AG04449 (cell line): Measurements from ENCODE around the gene PAX7.
"Not testable (repeated sequence)": the region's sequence is repeated elsewhere in the genome, so short reads cannot be mapped to it uniquely, and the experiment has no call there.

Experiments
- CTCF ChIA-PET: fragments of 350-600 bp; formaldehyde crosslinking; extraction: SDS; loops from one replicate; lab custom pipeline; 2021; ENCODE audit warnings: antibody characterized with exemption; lab: Yijun Ruan, JAX
- POLR2A ChIA-PET: fragments of 400-600, 350-600 bp; formaldehyde crosslinking; extraction: SDS; loops from one replicate; lab custom pipeline; 2020; ENCODE audit warnings: antibody characterized with exemption, inconsistent platforms; lab: Yijun Ruan, JAX
- DNase-seq: peaks from one replicate; pipeline ENCODE4 v3.0.0-alpha.2; 2010; ENCODE audit warnings: low read depth, low spot score
- H3K4me3 ChIP-seq: 2 replicates; pipeline ENCODE4 v1.5.1; 2011; ENCODE audit warnings: low read depth, mild to moderate bottlenecking, control low read depth, low read length
- CTCF ChIP-seq: IDR thresholded peaks from one replicate; pipeline ENCODE4 v1.5.1; 2011; ENCODE audit warnings: mild to moderate bottlenecking, moderate library complexity, low read length, control low read depth, inconsistent platforms; ENCODE audit not compliant: insufficient read depth; ENCODE audit errors: missing control alignments

Gene PAX7

GRCh38 chr1:18752409-18752808 lies 121.8 kb downstream of the PAX7 start:
- ChIA-PET CTCF (no interaction called here), POLR2A (no interaction called here)
- DNase-seq = no peak

GRCh38 chr1:18760156-18760555 lies 129.5 kb downstream of the PAX7 start:
- no peak for DNase-seq
- POLR2A ChIA-PET = no interaction called here
- H3K4me3 ChIP-seq = no peak overlapping the region
- no peak for TF ChIP-seq CTCF
- CTCF ChIA-PET = no interaction called here

More at GRCh38 chr1:18752409-18752808, 121.8 kb downstream of the PAX7 start:
- TF ChIP-seq CTCF = no peak
- H3K4me3 ChIP-seq = no peak overlapping the region

- TF ChIP-seq CTCF = no peak
- CTCF ChIA-PET = no interaction called here
- H3K4me3 ChIP-seq = no peak overlapping the region
- DNase-seq = no peak
- POLR2A ChIA-PET = no interaction called here
These were observed 131.5 kb downstream of the PAX7 start for GRCh38 chr1:18761948-18762840.

GRCh38 chr1:18764362-18764761 lies 133.7 kb downstream of the PAX7 start:
- CTCF ChIA-PET = no interaction called here
- DNase-seq = no peak
- POLR2A ChIA-PET = no interaction called here
- TF ChIP-seq CTCF = no peak
- H3K4me3 ChIP-seq = no peak overlapping the region

DNA sequence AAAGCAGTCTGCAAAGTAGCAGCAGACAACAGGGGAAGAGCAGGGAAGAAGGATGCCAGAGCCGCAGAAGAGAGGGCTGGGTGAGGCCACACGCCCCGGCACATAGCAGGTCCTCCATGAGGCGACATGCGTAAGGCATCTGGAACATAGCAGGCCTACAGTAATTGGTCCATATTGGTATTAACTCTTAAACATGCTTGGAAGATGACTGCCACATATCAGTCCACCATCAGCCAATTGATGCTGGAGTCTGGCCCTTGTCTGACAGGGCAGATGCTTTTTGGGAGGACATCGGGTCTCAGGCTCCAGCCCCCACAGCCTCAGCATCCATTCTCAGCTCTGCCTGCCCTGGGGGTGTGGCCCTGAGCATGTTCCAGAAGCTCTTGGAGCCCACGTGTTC lies 135.1 kb downstream of the PAX7 start:
- H3K4me3 ChIP-seq = no peak overlapping the region
- no peak for DNase-seq
- ChIA-PET CTCF (no interaction called here), POLR2A (no interaction called here)
- TF ChIP-seq CTCF = no peak

- POLR2A ChIA-PET = no interaction called here
- H3K4me3 ChIP-seq = no peak overlapping the region
- no peak for TF ChIP-seq CTCF
- DNase-seq = no peak
- CTCF ChIA-PET = no interaction called here
These were observed 135.7 kb downstream of the PAX7 start for GRCh38 chr1:18766328-18766727.

DNA sequence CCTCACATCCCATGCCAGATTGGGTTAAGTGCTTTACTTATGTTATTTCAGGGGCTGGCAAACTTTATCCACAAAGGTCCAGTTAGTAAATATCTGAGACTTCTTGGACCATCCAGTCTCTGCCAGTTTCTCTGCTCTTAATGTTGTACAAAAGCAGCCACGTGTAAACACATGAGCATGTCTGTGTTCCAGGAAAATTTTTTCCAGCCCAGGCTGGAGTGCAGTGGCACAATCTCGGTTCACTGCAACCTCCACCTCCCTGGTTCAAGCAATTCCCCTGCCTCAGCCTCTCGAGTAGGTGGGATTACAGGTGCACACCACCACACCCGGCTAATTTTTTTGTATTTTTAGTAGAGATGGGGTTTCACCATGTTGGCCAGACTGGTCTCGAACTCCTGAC lies 136.9 kb downstream of the PAX7 start:
- CTCF ChIA-PET, DNase-seq, POLR2A ChIA-PET, H3K4me3 ChIP-seq: not testable (repeated sequence)
